GM12878 (cell line): ENCODE measurements around the gene LYPD5. TPM values are rescaled to one million over a fixed set of nuclear protein-coding genes. Genes with fewer than 3 reads are reported as not detected.
A peak's percentile ranks its signal among the peaks of the same experiment; 100 is the strongest.

Experiments
- ATAC-seq: fragments of 200-7000 bp; cut with Tn5 transposase; 3 replicates; pipeline ENCODE4 v1.9.1; 2020; ENCODE audit warnings: mild to moderate bottlenecking, moderate library complexity
- BruUV-seq: library from RNA; stranded (reverse); fragments of 400-500 nt; replicated peaks from 2 replicates; lab custom pipeline; 2021; lab: Mats Ljungman, UMichigan
- CTCF ChIA-PET: fragments of 300-600 bp; sonication (Branson Sonifier 250); formaldehyde crosslinking; extraction: SDS; loops from one replicate; lab custom pipeline; 2021; ENCODE audit warnings: inconsistent platforms; lab: Yijun Ruan, JAX
- POLR2A ChIA-PET: fragments of 350-600 bp; formaldehyde crosslinking; extraction: SDS; loops from one replicate; lab custom pipeline; 2021; ENCODE audit warnings: inconsistent platforms; lab: Charles Lee
- RAD21 ChIA-PET: fragments of 300-600 bp; sonication (Branson Sonifier 250); formaldehyde crosslinking; loops from one replicate; lab custom pipeline; 2023; ENCODE audit warnings: antibody characterized with exemption; ENCODE audit not compliant: unreplicated experiment; lab: Charles Lee
- SMC1A ChIA-PET: fragments of 300-600 bp; sonication (Branson Sonifier 250); formaldehyde crosslinking; loops from one replicate; lab custom pipeline; 2023; ENCODE audit not compliant: unreplicated experiment, uncharacterized antibody; lab: Charles Lee
- DNase-seq: peaks from one replicate; pipeline ENCODE4 v3.0.0-alpha.2; 2011; ENCODE audit warnings: low read depth, low spot score
- FAIRE-seq: peaks from 3 replicates; lab custom pipeline; 2011; peaks lifted over from hg19 to GRCh38; lab: Jason Lieb, UNC
- H2AFZ ChIP-seq: 2 replicates; pipeline ENCODE4 v1.6.0; 2011; ENCODE audit warnings: low read depth, low read length, control low read depth; ENCODE audit not compliant: control insufficient read depth
- H3K27ac ChIP-seq: 2 replicates; pipeline ENCODE4 v1.5.1; 2011; ENCODE audit warnings: control low read depth; ENCODE audit not compliant: control insufficient read depth, insufficient read depth
- H3K27me3 ChIP-seq, 2 experiments: replicated peaks in 1 of 2; 2 replicates each; pipeline versions ENCODE4 v1.6.0 to v1.6.1; 2011; ENCODE audit warnings: low read length in 1 of 2; ENCODE audit not compliant: control insufficient read depth in 2 of 2, insufficient read depth in 2 of 2
- H3K36me3 ChIP-seq, 2 experiments: 2 replicates each; pipeline ENCODE4 v1.5.1; 2011; ENCODE audit warnings: low read length in 1 of 2; ENCODE audit not compliant: control insufficient read depth in 2 of 2, insufficient read depth in 2 of 2
- H3K4me1 ChIP-seq: 2 replicates; pipeline ENCODE4 v1.6.1; 2011; ENCODE audit warnings: mild to moderate bottlenecking, low read length, moderate library complexity, mixed read lengths; ENCODE audit not compliant: control insufficient read depth, insufficient read depth
- H3K4me2 ChIP-seq: 2 replicates; pipeline ENCODE4 v1.6.0; 2011; ENCODE audit warnings: control low read depth; ENCODE audit not compliant: control insufficient read depth, insufficient read depth
- H3K4me3 ChIP-seq: fragments of 200-600 bp; sonication (generic); 2 replicates; pipeline ENCODE4 v1.5.1; 2016
- H3K79me2 ChIP-seq: 2 replicates; pipeline ENCODE4 v1.6.0; 2011; ENCODE audit warnings: low read length; ENCODE audit not compliant: control insufficient read depth, insufficient read depth
- H3K9ac ChIP-seq: 2 replicates; pipeline ENCODE4 v1.8.0; 2011; ENCODE audit warnings: low read length, control low read depth, mixed read lengths; ENCODE audit not compliant: control insufficient read depth, insufficient read depth
- H3K9me3 ChIP-seq: replicated peaks from 3 replicates; pipeline ENCODE4 v1.5.1; 2011; ENCODE audit warnings: mild to moderate bottlenecking, low read length; ENCODE audit not compliant: control insufficient read depth, insufficient read depth
- H4K20me1 ChIP-seq: 2 replicates; pipeline ENCODE4 v1.6.0; 2011; ENCODE audit not compliant: control insufficient read depth, insufficient read depth
- BRCA1 ChIP-seq: IDR thresholded peaks from 2 replicates; pipeline ENCODE4 v1.6.1; 2011; ENCODE audit warnings: low read depth, low read length, improper control_type of control experiment
- E2F4 ChIP-seq: IDR thresholded peaks from 2 replicates; pipeline ENCODE4 v1.6.1; 2012; ENCODE audit warnings: low read depth, low read length, improper control_type of control experiment
- FOXM1 ChIP-seq: IDR thresholded peaks from 2 replicates; pipeline ENCODE4 v1.6.1; 2012; ENCODE audit warnings: low read depth, mild to moderate bottlenecking, inconsistent platforms, low read length, moderate library complexity
- HDGF ChIP-seq: fragments of 450-650 bp; IDR thresholded peaks from 2 replicates; pipeline ENCODE4 v1.6.1; 2016; ENCODE audit warnings: antibody characterized with exemption
- KLF5 ChIP-seq: fragments of 450-650 bp; IDR thresholded peaks from 2 replicates; pipeline ENCODE4 v1.6.1; 2014; ENCODE audit warnings: mild to moderate bottlenecking; ENCODE audit not compliant: partially characterized antibody
- MYB ChIP-seq: fragments of 150-350 bp; IDR thresholded peaks from 2 replicates; pipeline ENCODE4 v1.6.1; 2014; ENCODE audit warnings: mild to moderate bottlenecking, low read depth, low read length, borderline replicate concordance
- RFX5 ChIP-seq: IDR thresholded peaks from 2 replicates; pipeline ENCODE4 v1.6.1; 2011; ENCODE audit warnings: low read depth, low read length, improper control_type of control experiment
- SIN3A ChIP-seq: IDR thresholded peaks from 2 replicates; pipeline ENCODE4 v1.6.1; 2012; ENCODE audit warnings: low read depth, low read length, improper control_type of control experiment
- SIX5 ChIP-seq: IDR thresholded peaks from 2 replicates; pipeline ENCODE4 v1.6.1; 2011; ENCODE audit warnings: mild to moderate bottlenecking, low read depth, low read length, moderate library complexity; ENCODE audit not compliant: severe bottlenecking
- SMAD1 ChIP-seq: fragments of 450-650 bp; IDR thresholded peaks from 2 replicates; pipeline ENCODE4 v1.6.1; 2018; ENCODE audit warnings: mild to moderate bottlenecking, low read depth; ENCODE audit not compliant: partially characterized antibody
- TCF7 ChIP-seq: IDR thresholded peaks from 2 replicates; pipeline ENCODE4 v1.6.1; 2014; ENCODE audit warnings: antibody characterized with exemption, borderline replicate concordance
- WGBS: methylation state at CpG from one replicate; pipeline ENCODE4 v1.1.6; 2016; ENCODE audit warnings: low lambda C conversion rate; ENCODE audit not compliant: insufficient replicate concordance, insufficient coverage; ENCODE audit errors: missing lambda C conversion rate; 5-methylcytosine and 5-hydroxymethylcytosine counted together
- in situ Hi-C: fragments of 300-500 bp; cut with MboI; formaldehyde crosslinking; loops from 9 replicates; pipeline ENCODE4 v1.14.3; 2018; ENCODE audit warnings: mixed read lengths
- intact Hi-C: fragments of 100-400 bp; cut with micrococcal nuclease; formaldehyde crosslinking; loops from one replicate; pipeline ENCODE4 v1.14.2; 2022; ENCODE audit not compliant: unreplicated experiment
- polyA plus RNA-seq, 11 experiments: library from polyadenylated mRNA; depleted of rRNA in 4 of 11; unstranded in 6 of 11; stranded (reverse) in 5 of 11; fragments of >200 nt; fragmentation: Nextera tagmentation in 4 of 11; fragmentation: Illumina TruSeq in 1 of 11; extraction: Ambion mirVana in 4 of 11; extraction: Trizol in 1 of 11; gene quantifications; 1 replicate in 1 of 11; 2 replicates in 10 of 11; pipeline versions ENCODE4 v1.2.1 to v1.2.3, GENCODE V29; 2011 to 2016; ENCODE audit warnings: inconsistent platforms in 2 of 11, missing spikeins in 2 of 11, low read depth in 1 of 11
- total RNA-seq, 4 experiments: library from RNA; depleted of rRNA in 3 of 4; stranded (reverse); fragments of >200 nt in 3 of 4; fragmentation: Illumina TruSeq in 1 of 4; extraction: Trizol in 1 of 4; gene quantifications; 2 replicates each; pipeline versions ENCODE4 v1.2.1 to v1.2.3, GENCODE V29; 2013 to 2021
- TF ChIP-seq, protein P1 (sequence below): fragments of 450-650 bp; IDR thresholded peaks from 2 replicates; pipeline ENCODE4 v1.6.1; 2017; ENCODE audit warnings: mild to moderate bottlenecking, moderate library complexity
- TF ChIP-seq, protein P2 (sequence below): IDR thresholded peaks from 2 replicates; pipeline ENCODE4 v1.6.1; 2012; ENCODE audit warnings: low read depth, low read length, improper control_type of control experiment
- TF ChIP-seq, protein P3 (sequence below): fragments of 450-650 bp; formaldehyde crosslinking; IDR thresholded peaks from 2 replicates; pipeline ENCODE4 v1.4.0; 2022; ENCODE audit warnings: mild to moderate bottlenecking, moderate library complexity

LYPD5 gene
- total and polyA plus RNA-seq, 10 of the 15 experiments (the other 5 are each of a cell fraction or from before 2014, with no cell fraction given) = 0.04 to 2.2 (median 0.69) TPM; not detected in 1

- Histone ChIP-seq H3K36me3 (peaks cover 25 to 31% of the 10 kb centered on the region in 2 experiments), H4K20me1 (no peaks in the 10 kb centered on the region), H3K79me2 (peaks cover 53% of the 10 kb centered on the region), H3K4me1 (peaks cover 30% of the 10 kb centered on the region), H2AFZ (no peak overlapping the region), H3K9me3 (no peaks in the 10 kb centered on the region), H3K4me2 (peak overlapping the region; percentile 96; the same call in 1 of the 2 replicates), H3K9ac (no peak overlapping the region), H3K27ac (peak overlapping the region; percentile 25; the same call in 1 of the 2 replicates), H3K27me3 (no peaks in the 10 kb centered on the region), H3K4me3 (no peak overlapping the region)
- POLR2A ChIA-PET = interaction anchor here (0.5 to 8.4 kb wide), 3 partner anchors 15 to 247 kb away, joined by 5 to 389 read pairs (median 79); partner anchors contain the start of gene SMG9
- ATAC-seq (no peak), FAIRE-seq (no peak), DNase-seq (no peak)
- BruUV-seq = no TSS peak
- in situ Hi-C loops = no loop called here
- SMC1A ChIA-PET = interaction anchor here (6.0 to 8.3 kb wide), 3 partner anchors 15 to 106 kb away, joined by 43 to 325 read pairs (median 69); partner anchors contain the start of genes PLAUR and SMG9
- intact Hi-C loops = no loop called here
- RAD21 ChIA-PET = interaction anchor here (0.5 to 7.4 kb wide), 5 partner anchors 10 to 106 kb away, joined by 3 to 148 read pairs (median 117); partner anchors contain the start of genes PLAUR and SMG9
- CTCF ChIA-PET = interaction anchor here (1.0 to 9.2 kb wide), 5 partner anchors 9 to 107 kb away, joined by 3 to 324 read pairs (median 5); partner anchors contain the start of gene SMG9
- WGBS = 89% methylated on average over 7 of the region's 7 CpGs
- TF ChIP-seq, protein P1, sequence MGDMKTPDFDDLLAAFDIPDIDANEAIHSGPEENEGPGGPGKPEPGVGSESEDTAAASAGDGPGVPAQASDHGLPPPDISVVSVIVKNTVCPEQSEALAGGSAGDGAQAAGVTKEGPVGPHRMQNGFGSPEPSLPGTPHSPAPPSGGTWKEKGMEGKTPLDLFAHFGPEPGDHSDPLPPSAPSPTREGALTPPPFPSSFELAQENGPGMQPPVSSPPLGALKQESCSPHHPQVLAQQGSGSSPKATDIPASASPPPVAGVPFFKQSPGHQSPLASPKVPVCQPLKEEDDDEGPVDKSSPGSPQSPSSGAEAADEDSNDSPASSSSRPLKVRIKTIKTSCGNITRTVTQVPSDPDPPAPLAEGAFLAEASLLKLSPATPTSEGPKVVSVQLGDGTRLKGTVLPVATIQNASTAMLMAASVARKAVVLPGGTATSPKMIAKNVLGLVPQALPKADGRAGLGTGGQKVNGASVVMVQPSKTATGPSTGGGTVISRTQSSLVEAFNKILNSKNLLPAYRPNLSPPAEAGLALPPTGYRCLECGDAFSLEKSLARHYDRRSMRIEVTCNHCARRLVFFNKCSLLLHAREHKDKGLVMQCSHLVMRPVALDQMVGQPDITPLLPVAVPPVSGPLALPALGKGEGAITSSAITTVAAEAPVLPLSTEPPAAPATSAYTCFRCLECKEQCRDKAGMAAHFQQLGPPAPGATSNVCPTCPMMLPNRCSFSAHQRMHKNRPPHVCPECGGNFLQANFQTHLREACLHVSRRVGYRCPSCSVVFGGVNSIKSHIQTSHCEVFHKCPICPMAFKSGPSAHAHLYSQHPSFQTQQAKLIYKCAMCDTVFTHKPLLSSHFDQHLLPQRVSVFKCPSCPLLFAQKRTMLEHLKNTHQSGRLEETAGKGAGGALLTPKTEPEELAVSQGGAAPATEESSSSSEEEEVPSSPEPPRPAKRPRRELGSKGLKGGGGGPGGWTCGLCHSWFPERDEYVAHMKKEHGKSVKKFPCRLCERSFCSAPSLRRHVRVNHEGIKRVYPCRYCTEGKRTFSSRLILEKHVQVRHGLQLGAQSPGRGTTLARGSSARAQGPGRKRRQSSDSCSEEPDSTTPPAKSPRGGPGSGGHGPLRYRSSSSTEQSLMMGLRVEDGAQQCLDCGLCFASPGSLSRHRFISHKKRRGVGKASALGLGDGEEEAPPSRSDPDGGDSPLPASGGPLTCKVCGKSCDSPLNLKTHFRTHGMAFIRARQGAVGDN = no peak
- TF ChIP-seq E2F4 (no peak), SMAD1 (no peak), KLF5 (no peak), SIN3A (no peak), TCF7 (no peak), MYB (no peak), FOXM1 (no peak), RFX5 (no peak), SIX5 (no peak), HDGF (no peak), BRCA1 (no peak)
- TF ChIP-seq, protein P2, sequence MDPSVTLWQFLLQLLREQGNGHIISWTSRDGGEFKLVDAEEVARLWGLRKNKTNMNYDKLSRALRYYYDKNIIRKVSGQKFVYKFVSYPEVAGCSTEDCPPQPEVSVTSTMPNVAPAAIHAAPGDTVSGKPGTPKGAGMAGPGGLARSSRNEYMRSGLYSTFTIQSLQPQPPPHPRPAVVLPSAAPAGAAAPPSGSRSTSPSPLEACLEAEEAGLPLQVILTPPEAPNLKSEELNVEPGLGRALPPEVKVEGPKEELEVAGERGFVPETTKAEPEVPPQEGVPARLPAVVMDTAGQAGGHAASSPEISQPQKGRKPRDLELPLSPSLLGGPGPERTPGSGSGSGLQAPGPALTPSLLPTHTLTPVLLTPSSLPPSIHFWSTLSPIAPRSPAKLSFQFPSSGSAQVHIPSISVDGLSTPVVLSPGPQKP = no peak
- TF ChIP-seq, protein P3, sequence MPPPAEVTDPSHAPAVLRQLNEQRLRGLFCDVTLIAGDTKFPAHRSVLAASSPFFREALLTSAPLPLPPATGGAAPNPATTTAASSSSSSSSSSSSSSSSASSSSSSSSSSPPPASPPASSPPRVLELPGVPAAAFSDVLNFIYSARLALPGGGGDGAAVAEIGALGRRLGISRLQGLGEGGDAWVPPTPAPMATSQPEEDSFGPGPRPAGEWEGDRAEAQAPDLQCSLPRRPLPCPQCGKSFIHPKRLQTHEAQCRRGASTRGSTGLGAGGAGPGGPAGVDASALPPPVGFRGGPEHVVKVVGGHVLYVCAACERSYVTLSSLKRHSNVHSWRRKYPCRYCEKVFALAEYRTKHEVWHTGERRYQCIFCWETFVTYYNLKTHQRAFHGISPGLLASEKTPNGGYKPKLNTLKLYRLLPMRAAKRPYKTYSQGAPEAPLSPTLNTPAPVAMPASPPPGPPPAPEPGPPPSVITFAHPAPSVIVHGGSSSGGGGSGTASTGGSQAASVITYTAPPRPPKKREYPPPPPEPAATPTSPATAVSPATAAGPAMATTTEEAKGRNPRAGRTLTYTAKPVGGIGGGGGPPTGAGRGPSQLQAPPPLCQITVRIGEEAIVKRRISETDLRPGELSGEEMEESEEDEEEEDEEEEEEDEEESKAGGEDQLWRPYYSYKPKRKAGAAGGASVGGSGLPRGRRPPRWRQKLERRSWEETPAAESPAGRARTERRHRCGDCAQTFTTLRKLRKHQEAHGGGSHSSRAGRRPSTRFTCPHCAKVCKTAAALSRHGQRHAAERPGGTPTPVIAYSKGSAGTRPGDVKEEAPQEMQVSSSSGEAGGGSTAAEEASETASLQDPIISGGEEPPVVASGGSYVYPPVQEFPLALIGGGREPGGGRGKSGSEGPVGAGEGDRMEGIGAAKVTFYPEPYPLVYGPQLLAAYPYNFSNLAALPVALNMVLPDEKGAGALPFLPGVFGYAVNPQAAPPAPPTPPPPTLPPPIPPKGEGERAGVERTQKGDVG (CRISPR knock-in tag) = no peak
Measured at GRCh38 chr19:43775299-43775890, 26.9 kb downstream of the LYPD5 start.
